WTC11 (cell line): ENCODE results near the gene KIF26A. TPM values are rescaled to one million over a fixed set of nuclear protein-coding genes. Genes with fewer than 3 reads are reported as not detected.

ENCODE experiments used
- ATAC-seq: fragments of 200-7000 bp; cut with Tn5 transposase; 2 replicates; pipeline ENCODE4 v1.10.0; 2021; ENCODE audit warnings: mild to moderate bottlenecking, moderate library complexity
- CTCF ChIA-PET: fragments of 300-600 bp; sonication (Branson Sonifier 250); formaldehyde crosslinking; loops from one replicate; lab custom pipeline; 2021; ENCODE audit warnings: antibody characterized with exemption; lab: Charles Lee
- POLR2A ChIA-PET: fragments of 350-600 bp; sonication (Branson Sonifier 250); formaldehyde crosslinking; loops from one replicate; lab custom pipeline; 2021; ENCODE audit warnings: antibody characterized with exemption; lab: Charles Lee
- DNase-seq: peaks from one replicate; pipeline ENCODE4 v3.0.0; 2021; ENCODE audit warnings: low spot score
- H3K27ac Mint-ChIP-seq: 2 replicates; pipeline ENCODE4 v1.8.0; 2021; ENCODE audit warnings: mixed read lengths
- H3K27me3 Mint-ChIP-seq: 2 replicates; pipeline ENCODE4 v1.8.0; 2021; ENCODE audit warnings: low read depth, mild to moderate bottlenecking, moderate library complexity, mixed read lengths
- H3K36me3 Mint-ChIP-seq: 2 replicates; pipeline ENCODE4 v1.8.0; 2021; ENCODE audit warnings: mixed read lengths
- H3K4me1 Mint-ChIP-seq: 2 replicates; pipeline ENCODE4 v1.8.0; 2022; ENCODE audit warnings: mixed read lengths
- H3K4me3 Mint-ChIP-seq: 2 replicates; pipeline ENCODE4 v1.8.0; 2021; ENCODE audit warnings: mild to moderate bottlenecking, moderate library complexity, mixed read lengths
- H3K9me3 Mint-ChIP-seq: 2 replicates; pipeline ENCODE4 v1.8.0; 2021; ENCODE audit warnings: mixed read lengths
- AFF4 ChIP-seq: sonication (generic); formaldehyde crosslinking; IDR thresholded peaks from 2 replicates; pipeline ENCODE4 v1.8.1; 2023; ENCODE audit warnings: mild to moderate bottlenecking, missing genetic modification reagents, borderline replicate concordance
- CBFB ChIP-seq: sonication (generic); formaldehyde crosslinking; IDR thresholded peaks from 2 replicates; pipeline ENCODE4 v1.8.1; 2022; ENCODE audit warnings: mild to moderate bottlenecking, low read depth, missing genetic modification reagents
- EMX1 ChIP-seq: fragments of 250-450 bp; sonication (Bioruptor Pico); IDR thresholded peaks from 2 replicates; pipeline ENCODE4 v1.8.0; 2021; ENCODE audit warnings: mild to moderate bottlenecking
- ERG ChIP-seq: fragments of 250-450 bp; sonication (Bioruptor Pico); IDR thresholded peaks from 2 replicates; pipeline ENCODE4 v1.8.0; 2021; ENCODE audit warnings: mild to moderate bottlenecking
- FOXJ3 ChIP-seq: sonication (generic); formaldehyde crosslinking; IDR thresholded peaks from 2 replicates; pipeline ENCODE4 v1.9.0; 2021; ENCODE audit warnings: missing genetic modification reagents, mild to moderate bottlenecking, borderline replicate concordance
- FOXP1 ChIP-seq: sonication (generic); formaldehyde crosslinking; IDR thresholded peaks from 2 replicates; pipeline ENCODE4 v1.8.0; 2022; ENCODE audit warnings: missing genetic modification reagents, mild to moderate bottlenecking, moderate library complexity, borderline replicate concordance
- JAZF1 ChIP-seq: fragments of 250-450 bp; sonication (Bioruptor Pico); IDR thresholded peaks from 2 replicates; pipeline ENCODE4 v1.9.0; 2021; ENCODE audit warnings: moderate library complexity, mild to moderate bottlenecking, inconsistent platforms
- NFATC4 ChIP-seq: fragments of 250-450 bp; sonication (Bioruptor Pico); IDR thresholded peaks from 2 replicates; pipeline ENCODE4 v1.9.0; 2021; ENCODE audit warnings: mild to moderate bottlenecking
- NFYB ChIP-seq: sonication (generic); formaldehyde crosslinking; conservative IDR thresholded peaks from 2 replicates; pipeline ENCODE4 v1.8.0; 2022; ENCODE audit warnings: low read depth, missing genetic modification reagents
- PREB ChIP-seq: sonication (generic); formaldehyde crosslinking; IDR thresholded peaks from 2 replicates; pipeline ENCODE4 v1.8.1; 2022; ENCODE audit warnings: mild to moderate bottlenecking, missing genetic modification reagents, moderate library complexity, borderline replicate concordance
- STAT6 ChIP-seq: sonication (generic); formaldehyde crosslinking; conservative IDR thresholded peaks from 2 replicates; pipeline ENCODE4 v1.8.1; 2023; ENCODE audit warnings: mild to moderate bottlenecking, low read depth, missing genetic modification reagents, moderate library complexity
- USF1 ChIP-seq: sonication (generic); formaldehyde crosslinking; IDR thresholded peaks from 2 replicates; pipeline ENCODE4 v1.8.0; 2022; ENCODE audit warnings: mild to moderate bottlenecking, missing genetic modification reagents
- ZBTB43 ChIP-seq: sonication (generic); formaldehyde crosslinking; IDR thresholded peaks from 2 replicates; pipeline ENCODE4 v1.8.1; 2023; ENCODE audit warnings: mild to moderate bottlenecking, missing genetic modification reagents
- total RNA-seq: library from RNA; stranded (reverse); gene quantifications from 3 replicates; pipeline ENCODE4 v1.2.3, GENCODE V29; 2021

Gene KIF26A
- total RNA-seq, 1 experiment from 2014 or later, result 53.4 TPM

GRCh38 chr14:104190396-104191000 is 52.1 kb downstream of the KIF26A start:
- ATAC-seq (no peak), DNase-seq (no peak)
- H3K4me1 Mint-ChIP-seq, result no peaks in the 10 kb centered on the region; the same call in 1 of the 2 replicates
- POLR2A ChIA-PET, result interaction anchor here (1.1 kb wide), 1 partner anchor 15 kb away, joined by 3 read pairs; no protein-coding TSS in a partner anchor
- H3K27ac Mint-ChIP-seq, result no peak overlapping the region
- CTCF ChIA-PET, result interaction anchor here (1.1 kb wide), 1 partner anchor 180 kb away, joined by 3 read pairs; no protein-coding TSS in a partner anchor
- no peaks in the 10 kb centered on the region for H3K36me3 Mint-ChIP-seq
- no peaks in the 10 kb centered on the region for H3K9me3 Mint-ChIP-seq
- H3K27me3 Mint-ChIP-seq, result no peaks in the 10 kb centered on the region
- no peak overlapping the region for H3K4me3 Mint-ChIP-seq
- no peak for TF ChIP-seq PREB (CRISPR knock-in tag)
- TF ChIP-seq EMX1 (CRISPR knock-in tag), result no peak
- TF ChIP-seq ERG, result no peak
- TF ChIP-seq STAT6 (CRISPR knock-in tag), result no peak
- TF ChIP-seq NFATC4 (CRISPR knock-in tag), result no peak
- no peak for TF ChIP-seq FOXP1

GRCh38 chr14:104191409-104191997 is 53.1 kb downstream of the KIF26A start:
- Mint-ChIP-seq H3K9me3 (no peaks in the 10 kb centered on the region), H3K27me3 (no peaks in the 10 kb centered on the region), H3K27ac (no peak overlapping the region), H3K36me3 (no peaks in the 10 kb centered on the region), H3K4me3 (no peak overlapping the region), H3K4me1 (peaks cover 5% of the 10 kb centered on the region)
- no peak for DNase-seq
- ChIA-PET CTCF (interaction anchor here (1.0 to 2.2 kb wide), 4 partner anchors 9 to 373 kb away, joined by 3 to 5 read pairs (median 3); no protein-coding TSS in a partner anchor), POLR2A (interaction anchor here (1.1 kb wide), 1 partner anchor 14 kb away, joined by 3 read pairs; no protein-coding TSS in a partner anchor)
- no peak for TF ChIP-seq JAZF1
- TF ChIP-seq CBFB, result no peak
- TF ChIP-seq FOXJ3 (CRISPR knock-in tag), result no peak
- TF ChIP-seq ZBTB43 (CRISPR knock-in tag), result no peak
- no peak for TF ChIP-seq NFYB (CRISPR knock-in tag)
- no peak for TF ChIP-seq USF1
- TF ChIP-seq AFF4 (CRISPR knock-in tag), result no peak
- no peak for ATAC-seq
